Endodermal cell (in vitro differentiated cells): ENCODE data around the gene HBS1L. TPM values are rescaled to one million over a fixed set of nuclear protein-coding genes. Genes with fewer than 3 reads are reported as not detected.

ENCODE experiments used
- DNase-seq: peaks from one replicate; pipeline ENCODE4 v3.0.0-alpha.2; 2017
- H3K27ac ChIP-seq: 2 replicates; pipeline ENCODE4 v1.5.1; 2013; ENCODE audit warnings: mild to moderate bottlenecking, low read depth, low read length, moderate library complexity
- H3K27me3 ChIP-seq: 2 replicates; pipeline ENCODE4 v1.6.1; 2013; ENCODE audit warnings: mild to moderate bottlenecking, low read length, moderate library complexity; ENCODE audit not compliant: insufficient read depth, control insufficient read depth, poor library complexity, severe bottlenecking
- H3K36me3 ChIP-seq: 2 replicates; pipeline ENCODE4 v1.7.0; 2013; ENCODE audit warnings: mild to moderate bottlenecking, low read length, moderate library complexity; ENCODE audit not compliant: control insufficient read depth, insufficient read depth
- H3K4me1 ChIP-seq: one replicate; pipeline ENCODE4 v1.7.0; 2013; ENCODE audit warnings: low read length; ENCODE audit not compliant: control insufficient read depth, insufficient read depth
- H3K4me3 ChIP-seq: 2 replicates; pipeline ENCODE4 v1.5.1; 2013; ENCODE audit warnings: mild to moderate bottlenecking, low read length, moderate library complexity
- H3K9ac ChIP-seq: 2 replicates; pipeline ENCODE4 v1.6.1; 2013; ENCODE audit warnings: mild to moderate bottlenecking, low read length, moderate library complexity; ENCODE audit not compliant: poor library complexity, severe bottlenecking; ENCODE audit errors: extremely low read depth
- H3K9me3 ChIP-seq: 2 replicates; pipeline ENCODE4 v1.6.1; 2013; ENCODE audit warnings: mild to moderate bottlenecking, low read length, moderate library complexity; ENCODE audit not compliant: control insufficient read depth
- H3K27ac Mint-ChIP-seq: 2 replicates; pipeline ENCODE4 v1.8.0; 2020; ENCODE audit warnings: mixed read lengths
- H3K27me3 Mint-ChIP-seq: 2 replicates; pipeline ENCODE4 v1.8.0; 2021; ENCODE audit warnings: mild to moderate bottlenecking, mixed read lengths; ENCODE audit not compliant: insufficient read depth
- H3K36me3 Mint-ChIP-seq: 2 replicates; pipeline ENCODE4 v1.8.0; 2020; ENCODE audit warnings: low read depth, mixed read lengths
- H3K4me1 Mint-ChIP-seq: 2 replicates; pipeline ENCODE4 v1.8.0; 2020; ENCODE audit warnings: mixed read lengths
- H3K4me3 Mint-ChIP-seq: 2 replicates; pipeline ENCODE4 v1.8.0; 2020; ENCODE audit warnings: mild to moderate bottlenecking, moderate library complexity, mixed read lengths
- H3K9me3 Mint-ChIP-seq: 2 replicates; pipeline ENCODE4 v1.8.0; 2020; ENCODE audit warnings: mild to moderate bottlenecking, mixed read lengths
- WGBS, 2 experiments: methylation state at CpG; one replicate each; pipeline versions ENCODE4 v1.1.5 to v1.1.7; 2013; ENCODE audit warnings: missing lambda C conversion rate in 2 of 2, mixed read lengths in 1 of 2; ENCODE audit not compliant: insufficient coverage in 1 of 2, insufficient read length in 1 of 2; 5-methylcytosine and 5-hydroxymethylcytosine counted together
- total RNA-seq, 2 donors: library from RNA; stranded (reverse); fragmentation: NEBNext Ultra II Directional in 1 of 2; extraction: Animal tissue kit (Norgen Biotek cat#: 25700) in 1 of 2; gene quantifications; 2 replicates in 1 of 2; 3 replicates in 1 of 2; pipeline ENCODE4 v1.2.1, GENCODE V29; 2021
- TF ChIP-seq, protein P1 (sequence below): fragments of 200-600 bp; sonication (generic); conservative IDR thresholded peaks from 2 replicates; pipeline ENCODE4 v1.5.0; 2021; ENCODE audit warnings: antibody characterized with exemption, mild to moderate bottlenecking

The HBS1L gene
- total RNA-seq, 2 donors from 2014 or later = 106 to 122 TPM

DNA sequence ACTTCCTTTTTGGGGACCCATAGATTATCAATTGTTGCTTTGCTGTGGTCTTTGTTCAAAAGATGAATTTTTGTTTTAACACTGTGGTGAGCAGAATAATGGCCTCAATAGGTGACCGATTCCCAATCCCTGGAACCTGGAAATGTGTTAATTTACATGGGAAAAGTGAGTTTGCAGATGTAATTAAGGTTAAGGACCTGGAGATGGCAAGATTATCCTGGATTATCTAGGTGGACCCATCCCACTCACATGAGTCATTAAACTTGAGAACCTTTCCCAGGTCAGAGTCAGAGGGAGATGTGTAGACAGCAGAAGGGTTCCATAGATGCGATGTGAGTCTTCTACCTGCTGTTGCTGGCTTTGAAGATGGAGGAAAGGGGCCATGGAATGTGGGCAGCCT, 36.2 kb upstream of the HBS1L start:
- Histone ChIP-seq H3K27me3 (peaks cover 11% of the 10 kb centered on the region), H3K9ac (no peak overlapping the region), H3K27ac (no peak overlapping the region), H3K4me1 (no peaks in the 10 kb centered on the region), H3K4me3 (no peak overlapping the region), H3K9me3 (no peaks in the 10 kb centered on the region), H3K36me3 (no peaks in the 10 kb centered on the region)
- TF ChIP-seq, protein P1, sequence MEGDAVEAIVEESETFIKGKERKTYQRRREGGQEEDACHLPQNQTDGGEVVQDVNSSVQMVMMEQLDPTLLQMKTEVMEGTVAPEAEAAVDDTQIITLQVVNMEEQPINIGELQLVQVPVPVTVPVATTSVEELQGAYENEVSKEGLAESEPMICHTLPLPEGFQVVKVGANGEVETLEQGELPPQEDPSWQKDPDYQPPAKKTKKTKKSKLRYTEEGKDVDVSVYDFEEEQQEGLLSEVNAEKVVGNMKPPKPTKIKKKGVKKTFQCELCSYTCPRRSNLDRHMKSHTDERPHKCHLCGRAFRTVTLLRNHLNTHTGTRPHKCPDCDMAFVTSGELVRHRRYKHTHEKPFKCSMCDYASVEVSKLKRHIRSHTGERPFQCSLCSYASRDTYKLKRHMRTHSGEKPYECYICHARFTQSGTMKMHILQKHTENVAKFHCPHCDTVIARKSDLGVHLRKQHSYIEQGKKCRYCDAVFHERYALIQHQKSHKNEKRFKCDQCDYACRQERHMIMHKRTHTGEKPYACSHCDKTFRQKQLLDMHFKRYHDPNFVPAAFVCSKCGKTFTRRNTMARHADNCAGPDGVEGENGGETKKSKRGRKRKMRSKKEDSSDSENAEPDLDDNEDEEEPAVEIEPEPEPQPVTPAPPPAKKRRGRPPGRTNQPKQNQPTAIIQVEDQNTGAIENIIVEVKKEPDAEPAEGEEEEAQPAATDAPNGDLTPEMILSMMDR = no peak
- H3K4me1 Mint-ChIP-seq = peaks cover 8% of the 10 kb centered on the region
- no peaks in the 10 kb centered on the region for H3K36me3 Mint-ChIP-seq
- H3K4me3 Mint-ChIP-seq = no peak overlapping the region
- peaks cover 4% of the 10 kb centered on the region for H3K27me3 Mint-ChIP-seq
- 83 to 92% methylated on average over 2 of the region's 2 CpGs for WGBS, 2 experiments
- no peak for DNase-seq
- H3K9me3 Mint-ChIP-seq = no peaks in the 10 kb centered on the region
- no peak overlapping the region for H3K27ac Mint-ChIP-seq

DNA sequence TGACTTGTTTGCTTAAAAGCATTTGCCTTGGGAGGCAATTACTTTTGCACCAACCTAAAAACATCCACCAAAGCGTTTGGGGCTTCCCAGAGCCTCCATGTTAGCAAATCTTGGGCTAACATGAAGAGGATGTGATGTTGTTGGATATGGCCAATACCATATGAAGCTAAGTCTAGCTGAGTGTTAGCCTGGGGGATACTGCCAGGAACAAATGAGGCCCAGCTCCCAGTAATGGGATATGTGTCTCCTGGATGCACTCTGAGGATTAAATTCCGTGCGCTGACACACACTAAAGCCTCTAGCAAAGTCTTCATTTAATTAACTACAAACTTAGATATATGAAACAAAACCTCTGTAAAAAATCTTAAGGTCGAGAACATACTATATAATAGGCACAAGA, 35.3 kb upstream of the HBS1L start:
- Histone ChIP-seq H3K27ac (no peak overlapping the region), H3K4me3 (no peak overlapping the region), H3K4me1 (no peaks in the 10 kb centered on the region), H3K9ac (no peak overlapping the region), H3K27me3 (peaks cover 11% of the 10 kb centered on the region), H3K36me3 (no peaks in the 10 kb centered on the region), H3K9me3 (no peaks in the 10 kb centered on the region)
- TF ChIP-seq, protein P1 = no peak
- H3K4me1 Mint-ChIP-seq = peaks cover 8% of the 10 kb centered on the region
- no peak overlapping the region for H3K4me3 Mint-ChIP-seq
- no peak for DNase-seq
- WGBS, 2 experiments = 91% methylated on average over 3 of the region's 4 CpGs; no CpG with 5 or more reads in 1 of the 2 experiments
- no peak overlapping the region for H3K27ac Mint-ChIP-seq
- H3K36me3 Mint-ChIP-seq = no peaks in the 10 kb centered on the region
- H3K9me3 Mint-ChIP-seq = no peaks in the 10 kb centered on the region
- peaks cover 4% of the 10 kb centered on the region for H3K27me3 Mint-ChIP-seq

DNA sequence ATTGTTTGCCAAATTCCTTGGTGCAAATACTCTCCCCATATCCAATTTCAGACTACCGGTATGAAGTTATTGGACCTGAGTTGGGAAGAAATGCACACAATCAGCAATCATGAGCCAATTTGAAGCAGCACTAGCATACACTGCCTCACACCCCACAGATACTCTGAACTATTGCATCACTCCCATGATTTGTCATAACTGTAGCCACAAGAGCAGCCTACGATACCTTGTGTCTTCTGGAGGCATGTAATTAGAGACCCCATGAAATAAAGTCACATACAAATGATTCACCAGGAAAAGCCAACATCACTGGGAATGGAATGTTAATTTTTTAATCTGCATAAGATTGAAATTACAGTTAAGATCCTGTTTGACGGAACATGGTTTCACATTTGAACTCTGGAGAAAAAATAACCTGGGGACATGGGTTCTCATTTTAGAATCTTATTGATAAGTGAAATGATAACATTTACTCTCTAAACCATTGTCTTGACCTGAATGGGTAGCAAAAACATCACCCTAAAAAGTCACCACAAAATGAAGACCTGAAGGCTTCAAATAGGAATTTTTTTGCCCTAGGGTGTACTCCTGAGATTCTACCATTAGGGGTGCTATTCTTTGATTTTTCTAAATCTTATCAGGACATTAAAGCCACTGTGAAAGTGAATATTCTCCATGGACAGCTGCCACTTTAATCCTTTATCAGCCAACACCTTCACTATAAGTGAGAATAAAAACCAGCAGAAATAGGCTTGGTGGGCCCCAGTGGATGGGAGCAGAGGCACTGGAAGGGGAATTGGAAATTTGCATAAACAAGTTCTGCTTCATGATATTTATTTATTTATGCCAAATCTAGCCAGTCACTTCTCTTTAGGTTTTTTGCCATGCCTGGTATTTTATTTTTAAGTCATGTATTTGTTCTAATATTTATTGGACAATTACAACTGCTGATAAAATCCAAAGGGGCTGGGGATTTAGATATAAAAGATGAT, 34.5 kb upstream of the HBS1L start:
- Mint-ChIP-seq H3K27me3 (peaks cover 4% of the 10 kb centered on the region), H3K4me3 (no peak overlapping the region), H3K9me3 (no peaks in the 10 kb centered on the region), H3K27ac (no peak overlapping the region), H3K36me3 (no peaks in the 10 kb centered on the region), H3K4me1 (peaks cover 8% of the 10 kb centered on the region)
- no peak for DNase-seq
- Histone ChIP-seq H3K4me3 (no peak overlapping the region), H3K9me3 (no peaks in the 10 kb centered on the region), H3K27me3 (peaks cover 11% of the 10 kb centered on the region), H3K27ac (no peak overlapping the region), H3K36me3 (no peaks in the 10 kb centered on the region), H3K4me1 (no peaks in the 10 kb centered on the region), H3K9ac (no peak overlapping the region)
- 94 to 100% methylated on average over 2 to 3 of the region's 3 CpGs for WGBS, 2 experiments
- TF ChIP-seq, protein P1 = peak; percentile 81
